Mammary epithelial cell (primary cell): ENCODE results near the gene KCNQ1.

Experiments
- EZH2 ChIP-seq: IDR thresholded peaks from 2 replicates; pipeline ENCODE4 v1.6.1; 2012; ENCODE audit warnings: low read length, inconsistent platforms, borderline replicate concordance
- TF ChIP-seq, protein P1 (sequence below), 2 donors: IDR thresholded peaks in 1 of 2; conservative IDR thresholded peaks in 1 of 2; 2 replicates each; pipeline ENCODE4 v1.5.1; 2011 to 2012; ENCODE audit warnings: inconsistent platforms in 2 of 2, low read length in 2 of 2, mild to moderate bottlenecking in 2 of 2, control low read depth in 1 of 2, low read depth in 1 of 2; ENCODE audit not compliant: insufficient read depth in 1 of 2; ENCODE audit errors: extremely low read depth in 1 of 2

DNA sequence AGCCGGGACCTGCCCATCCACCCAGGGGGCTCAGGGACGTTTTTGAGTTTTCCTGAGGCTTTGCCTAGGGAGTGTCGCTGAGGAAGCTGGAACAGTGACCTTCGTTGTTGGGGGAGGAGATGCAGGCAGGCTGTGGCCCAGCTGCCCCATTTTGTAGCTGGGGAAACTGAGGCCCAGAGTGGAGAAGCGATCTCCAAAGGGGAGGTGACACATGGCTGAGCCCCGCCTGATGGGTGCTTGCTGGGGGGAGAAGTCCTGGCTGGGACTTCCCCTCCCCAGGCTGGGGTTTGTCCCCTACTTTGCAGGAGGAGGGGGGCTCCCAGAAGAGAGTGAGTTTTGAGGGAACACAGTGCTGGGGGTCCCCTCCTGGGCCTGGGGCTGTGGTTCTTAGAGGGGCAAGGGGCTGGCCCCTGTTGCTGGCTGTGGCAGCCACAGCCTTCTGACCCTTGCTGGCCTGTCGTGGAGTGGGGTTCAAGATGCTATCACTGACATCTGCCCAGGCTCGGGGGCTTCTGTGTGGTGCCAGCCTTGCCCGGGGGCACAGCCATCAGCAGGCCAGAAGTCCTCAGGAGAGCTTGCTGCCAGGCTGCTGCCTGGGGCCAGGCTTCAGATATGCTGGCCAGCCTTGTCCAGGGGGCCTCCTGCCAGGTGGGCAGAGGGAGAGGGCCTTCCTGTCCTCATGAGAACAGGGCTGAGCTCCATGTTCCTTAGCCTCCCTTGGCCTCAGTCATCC, 21.4 kb downstream of the KCNQ1 start:
- TF ChIP-seq, protein P1, sequence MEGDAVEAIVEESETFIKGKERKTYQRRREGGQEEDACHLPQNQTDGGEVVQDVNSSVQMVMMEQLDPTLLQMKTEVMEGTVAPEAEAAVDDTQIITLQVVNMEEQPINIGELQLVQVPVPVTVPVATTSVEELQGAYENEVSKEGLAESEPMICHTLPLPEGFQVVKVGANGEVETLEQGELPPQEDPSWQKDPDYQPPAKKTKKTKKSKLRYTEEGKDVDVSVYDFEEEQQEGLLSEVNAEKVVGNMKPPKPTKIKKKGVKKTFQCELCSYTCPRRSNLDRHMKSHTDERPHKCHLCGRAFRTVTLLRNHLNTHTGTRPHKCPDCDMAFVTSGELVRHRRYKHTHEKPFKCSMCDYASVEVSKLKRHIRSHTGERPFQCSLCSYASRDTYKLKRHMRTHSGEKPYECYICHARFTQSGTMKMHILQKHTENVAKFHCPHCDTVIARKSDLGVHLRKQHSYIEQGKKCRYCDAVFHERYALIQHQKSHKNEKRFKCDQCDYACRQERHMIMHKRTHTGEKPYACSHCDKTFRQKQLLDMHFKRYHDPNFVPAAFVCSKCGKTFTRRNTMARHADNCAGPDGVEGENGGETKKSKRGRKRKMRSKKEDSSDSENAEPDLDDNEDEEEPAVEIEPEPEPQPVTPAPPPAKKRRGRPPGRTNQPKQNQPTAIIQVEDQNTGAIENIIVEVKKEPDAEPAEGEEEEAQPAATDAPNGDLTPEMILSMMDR (conservative IDR thresholded peaks at IDR 0.05 in 1 of 2, IDR thresholded peaks at IDR 0.05 in 1 of 2; ENCODE audit: extremely low read depth in 1 of 2, insufficient read depth in 1 of 2, low read depth in 1 of 2, low read length in 2 of 2), result no peak
- TF ChIP-seq EZH2, result no peak
